Stimulated activated CD4-positive, alpha-beta T cell treated with anti-CD3 and anti-CD28 coated beads, TNF-alpha, amount 100 ng/mL, for 1 hour (primary cell): ENCODE measurements around the gene ARHGEF25.
"Not testable (repeated sequence)": the region's sequence is repeated elsewhere in the genome, so short reads cannot be mapped to it uniquely, and the experiment has no call there.

ENCODE experiments used
- DNase-seq, 3 donors: peaks; one replicate each; pipeline ENCODE4 v3.0.0-alpha.2; 2020; ENCODE audit warnings: low read depth in 3 of 3, low spot score in 1 of 3

Gene ARHGEF25

GRCh38 chr12:57584690-57585089 is 26.5 kb upstream of the ARHGEF25 start:
- no peak for DNase-seq

- no peak for DNase-seq
Measured at GRCh38 chr12:57585156-57585555, 26.1 kb upstream of the ARHGEF25 start.

DNA sequence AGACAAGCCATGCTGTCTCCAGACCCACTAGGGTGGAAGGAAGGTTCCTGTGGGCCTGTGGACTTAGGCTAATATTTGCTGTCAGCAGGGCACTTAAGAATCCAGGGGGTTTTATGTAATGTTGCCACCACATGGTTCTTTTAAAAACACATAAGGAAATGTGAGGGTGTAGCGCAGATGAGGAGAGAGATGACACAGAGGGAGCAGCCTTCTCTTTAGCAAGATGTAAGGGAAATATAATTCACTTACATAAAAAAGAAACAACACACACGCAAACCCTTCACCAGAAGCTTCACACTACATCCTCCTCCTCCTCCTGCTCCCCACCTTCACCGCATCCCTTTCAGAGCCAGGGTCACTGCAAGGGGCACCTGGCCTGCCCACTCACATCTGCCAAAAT is 25.1 kb upstream of the ARHGEF25 start:
- DNase-seq, result no peak

DNA sequence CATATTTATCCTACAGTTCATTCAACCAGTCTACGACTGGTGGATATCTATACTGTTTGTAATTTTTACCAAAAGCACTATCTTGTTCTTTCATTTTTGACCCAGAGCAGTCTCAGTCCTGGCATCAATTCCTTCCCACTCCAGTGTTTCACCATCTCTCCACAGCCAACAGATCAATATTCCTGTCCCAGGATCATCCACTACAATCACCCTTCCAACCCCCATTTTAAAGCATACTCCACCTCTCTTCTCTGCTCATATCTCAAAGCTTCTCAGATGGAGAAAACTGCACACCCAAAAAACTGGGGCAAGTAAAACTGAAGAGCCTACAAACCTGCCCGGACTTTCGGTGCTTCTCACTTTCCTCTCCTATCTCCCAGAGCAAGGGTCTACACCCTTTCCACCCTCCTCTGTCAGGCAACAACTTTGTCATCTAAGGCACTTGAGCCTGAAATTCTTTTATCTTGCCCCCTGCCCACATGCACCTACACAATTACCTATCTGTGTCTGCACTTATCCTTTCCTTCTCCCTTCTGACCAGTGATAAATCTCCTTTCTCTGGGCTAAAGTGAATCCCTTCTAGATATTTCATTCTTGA is 24.3 kb upstream of the ARHGEF25 start:
- no peak for DNase-seq

DNA sequence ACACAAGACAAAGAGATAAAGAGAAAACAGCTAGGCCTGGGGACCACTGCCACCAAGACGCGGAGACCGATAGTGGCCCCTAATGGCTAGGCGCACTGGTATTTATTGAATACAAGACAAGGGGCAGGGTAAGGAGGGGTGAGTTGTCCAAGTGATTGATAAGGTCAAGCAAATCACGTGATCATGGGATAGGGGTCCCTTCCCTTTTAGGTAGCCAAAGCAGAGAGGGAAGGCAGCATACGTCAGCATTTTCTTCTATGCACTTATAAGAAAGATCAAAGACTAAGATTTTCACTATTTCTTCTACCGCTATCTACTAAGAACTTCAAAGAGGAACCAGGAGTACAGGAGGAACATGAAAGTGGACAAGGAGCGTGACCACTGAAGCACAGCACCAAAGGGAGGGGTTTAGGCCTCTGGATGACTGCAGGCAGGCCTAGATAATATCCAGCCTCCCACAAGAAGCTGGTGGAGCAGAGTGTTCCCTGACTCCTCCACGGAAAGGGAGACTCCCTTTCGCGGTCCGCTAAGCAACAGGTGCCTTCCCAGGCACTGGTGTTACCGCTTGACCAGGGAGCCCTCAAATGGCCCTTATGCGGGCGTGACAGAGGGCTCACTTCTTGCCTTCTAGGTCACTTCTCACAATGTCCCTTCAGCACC is 22.2 kb upstream of the ARHGEF25 start:
- not testable (repeated sequence) for DNase-seq

DNA sequence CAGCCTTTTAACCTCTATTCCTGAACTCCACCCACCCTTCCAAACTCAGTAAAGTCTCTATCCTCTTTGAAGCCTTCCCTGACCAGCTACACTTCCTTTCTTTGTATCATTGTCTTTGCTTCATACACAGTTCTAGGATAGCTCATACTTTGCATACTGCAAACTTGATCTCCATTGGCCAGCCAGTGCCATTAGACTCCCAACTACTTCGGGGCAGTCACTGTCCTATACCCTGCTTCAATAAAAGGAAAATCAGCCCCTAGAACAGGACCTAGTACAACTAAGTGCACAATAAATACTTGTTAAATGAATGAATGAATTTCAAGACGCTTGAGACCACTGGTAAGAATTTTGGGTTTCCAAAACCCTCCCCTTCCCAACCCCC is 20.8 kb upstream of the ARHGEF25 start:
- DNase-seq, result no peak

- DNase-seq, result peak; percentile 42 to 62 (median 54)
Measured at GRCh38 chr12:57590864-57591781, 20.1 kb upstream of the ARHGEF25 start, which contains the start of gene PIP4K2C. Gene PIP4K2C, plus strand, starts transcription at chr12:57591192. Its CDS starts 98 bp downstream, at chr12:57591290.

DNA sequence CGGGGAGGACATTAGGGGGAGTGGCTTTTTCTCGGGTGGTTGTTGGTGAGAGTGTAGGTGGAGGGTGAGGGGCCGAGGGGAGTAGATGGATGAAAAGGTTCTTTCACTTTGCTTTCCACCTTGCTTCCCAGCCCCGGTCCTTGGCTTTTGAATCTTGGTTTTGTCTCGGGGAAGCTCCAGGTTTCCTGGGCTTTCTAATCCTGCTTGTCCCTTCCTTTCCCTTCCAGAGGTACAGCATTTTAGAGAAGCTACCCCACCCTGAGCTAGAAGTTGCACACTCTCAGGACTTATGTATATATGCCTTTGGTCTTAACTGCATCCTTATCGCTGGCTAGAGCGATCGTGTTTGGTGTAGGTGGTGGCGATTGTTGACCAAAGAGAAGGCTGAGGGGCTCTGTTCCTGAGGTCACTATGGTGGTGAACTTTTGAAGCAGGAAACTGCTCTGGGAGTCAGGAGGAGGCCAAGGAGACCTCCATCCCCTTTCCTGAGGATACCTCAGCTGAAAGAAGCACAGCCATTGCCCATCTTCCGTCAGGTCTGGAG is 19.4 kb upstream of the ARHGEF25 start:
- DNase-seq, result no peak

DNA sequence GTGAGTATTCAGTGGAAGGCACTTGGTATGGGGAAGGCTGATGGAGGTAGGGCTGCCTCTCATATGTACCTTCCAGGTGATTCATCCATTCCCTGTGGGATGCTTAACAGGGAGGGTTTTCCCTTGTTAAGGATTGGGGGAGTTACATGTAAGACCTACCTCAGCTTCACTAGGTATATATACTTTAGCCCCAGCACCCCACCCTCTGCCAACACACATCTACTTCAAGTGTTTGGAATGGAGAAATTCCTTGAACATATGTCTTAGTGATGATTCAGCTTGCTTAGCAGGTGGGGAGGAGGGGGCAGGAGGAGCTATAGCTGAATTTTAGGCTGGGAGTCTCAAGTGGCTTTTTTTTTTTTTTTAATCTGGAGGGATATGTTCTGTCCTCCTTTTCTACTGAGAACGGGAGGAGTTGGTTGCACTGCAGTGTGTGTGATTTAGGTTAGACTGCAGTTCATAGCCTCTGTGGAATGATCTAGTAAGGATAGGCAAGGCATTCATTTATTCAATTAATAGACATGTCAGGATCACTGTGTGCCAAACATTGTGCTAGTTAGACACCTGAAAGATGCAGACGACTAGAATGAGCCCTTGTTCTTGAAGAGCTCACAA is 18.6 kb upstream of the ARHGEF25 start:
- no peak for DNase-seq

- DNase-seq, result no peak
Measured at GRCh38 chr12:57593187-57593586, 18.0 kb upstream of the ARHGEF25 start.

- DNase-seq, result no peak
Measured at GRCh38 chr12:57600395-57600794, 10.8 kb upstream of the ARHGEF25 start.

DNA sequence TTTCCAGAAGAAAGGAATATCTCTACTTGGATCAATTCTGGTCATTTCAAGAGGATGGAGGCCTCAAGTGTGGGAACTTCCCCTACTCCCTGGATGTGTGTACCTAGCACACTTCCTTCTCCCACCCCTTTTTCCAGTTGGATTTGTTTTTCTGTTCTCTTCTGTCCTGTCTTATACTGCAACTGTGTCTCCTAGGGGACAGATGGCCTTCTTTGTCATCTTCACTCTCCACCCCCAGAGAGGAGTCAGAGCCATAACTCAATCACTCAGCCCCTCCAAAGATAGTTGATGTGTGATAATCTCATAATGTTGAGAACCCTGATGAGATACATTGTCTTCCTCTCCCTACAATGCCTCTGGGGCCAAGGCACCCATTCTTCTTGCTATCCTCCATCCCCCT is 8.7 kb upstream of the ARHGEF25 start:
- DNase-seq, result no peak

- DNase-seq, result no peak
Measured at GRCh38 chr12:57603324-57603723, 7.9 kb upstream of the ARHGEF25 start.

DNA sequence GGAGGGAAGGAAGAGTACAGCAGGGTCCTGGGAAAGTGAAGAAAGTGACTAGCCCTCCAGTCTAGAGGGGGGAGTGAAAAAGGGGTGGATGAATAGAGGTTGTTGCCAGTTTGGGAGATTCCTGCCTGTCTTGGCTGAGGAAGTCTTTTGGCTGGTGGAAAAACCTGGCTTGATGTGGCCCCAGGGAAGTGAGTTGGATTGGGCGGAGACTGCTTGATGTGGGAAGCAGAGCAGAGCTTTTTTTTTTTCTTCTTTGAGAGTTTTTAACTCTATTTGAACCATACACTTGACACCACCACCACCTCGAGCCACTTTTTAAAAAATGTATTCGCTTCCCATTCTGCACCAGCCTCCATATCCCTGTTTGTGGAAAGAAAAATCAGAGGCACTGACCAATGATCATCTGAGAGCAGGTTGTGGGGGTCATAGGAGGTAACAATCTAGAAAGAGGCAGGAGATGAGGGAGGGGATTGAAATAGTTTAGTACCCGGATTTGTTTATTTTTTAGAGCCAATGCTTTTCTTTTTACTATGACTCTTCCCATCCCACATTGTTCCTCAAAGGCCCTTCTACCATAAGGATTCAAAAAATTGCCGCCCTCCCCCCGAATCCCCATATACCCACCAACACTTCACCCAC is 7.3 kb upstream of the ARHGEF25 start:
- DNase-seq, result no peak

DNA sequence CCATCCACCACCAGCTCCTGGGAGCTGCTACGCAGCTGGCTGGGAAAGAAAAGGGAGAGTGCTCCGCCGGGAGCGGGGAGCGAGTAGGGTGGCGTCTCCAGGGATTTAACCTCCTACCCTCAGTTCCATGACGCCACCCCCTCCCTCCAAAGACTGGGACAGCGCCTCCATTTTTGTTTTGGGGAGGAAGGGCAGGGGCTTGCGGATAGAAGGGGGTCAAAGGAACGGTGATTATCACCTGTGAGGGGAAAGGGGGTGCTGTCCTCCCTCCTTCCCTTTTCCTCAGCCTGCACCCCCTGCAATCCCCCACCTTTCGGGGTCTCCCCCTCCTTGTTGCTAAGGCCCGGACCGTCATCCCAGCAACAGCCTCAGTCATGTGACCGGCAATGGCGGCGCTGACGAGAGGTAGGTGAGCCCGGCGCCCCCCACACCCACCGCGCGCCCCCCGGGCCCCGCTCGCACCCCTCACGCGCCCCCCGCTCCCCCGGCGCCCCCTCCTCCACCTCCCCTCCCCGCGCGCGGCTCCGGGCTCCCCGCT is 6.7 kb upstream of the ARHGEF25 start, which contains the start of gene DTX3:
DTX3 (plus strand) TSS at position 371 of the 538 bp plus-strand sequence. CDS start 1,694 bp downstream, outside the sequence.
- DNase-seq, result no peak

GRCh38 chr12:57604992-57605810 is 6.0 kb upstream of the ARHGEF25 start:
- DNase-seq, result no peak

- no peak for DNase-seq
Measured at GRCh38 chr12:57605811-57606311, 5.4 kb upstream of the ARHGEF25 start.

DNA sequence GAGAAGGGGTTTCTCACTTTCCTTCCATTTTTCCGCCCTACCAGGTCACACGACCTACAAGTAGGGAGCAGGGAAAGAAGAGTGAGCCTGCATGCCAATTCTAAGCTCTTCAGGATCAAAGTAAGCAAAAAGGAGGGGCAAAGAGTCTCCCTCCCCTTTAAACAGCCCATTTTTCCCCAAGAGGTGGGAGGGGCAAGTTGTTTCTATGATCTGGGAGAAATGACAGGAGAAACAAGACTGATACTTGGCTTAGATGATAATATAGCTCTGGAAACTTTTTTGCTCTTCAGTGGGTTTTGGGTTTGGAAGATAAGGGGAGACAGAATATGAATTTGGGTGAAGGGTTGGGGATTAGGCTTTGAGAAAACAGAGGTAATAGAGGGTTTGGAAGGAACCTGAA is 4.8 kb upstream of the ARHGEF25 start:
- no peak for DNase-seq

DNA sequence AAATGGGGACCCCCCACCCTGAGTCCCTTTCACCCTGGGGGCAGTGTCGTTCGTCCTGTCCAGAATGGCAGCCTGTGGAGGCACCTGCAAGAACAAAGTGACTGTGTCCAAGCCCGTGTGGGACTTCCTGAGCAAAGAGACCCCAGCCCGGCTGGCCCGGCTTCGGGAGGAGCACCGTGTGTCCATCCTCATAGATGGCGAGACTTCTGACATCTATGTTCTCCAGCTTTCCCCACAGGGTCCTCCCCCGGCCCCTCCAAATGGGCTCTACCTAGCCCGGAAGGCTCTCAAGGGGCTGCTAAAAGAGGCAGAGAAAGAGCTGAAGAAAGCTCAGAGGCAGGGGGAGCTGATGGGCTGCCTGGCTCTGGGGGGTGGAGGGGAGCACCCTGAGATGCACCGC is 4.4 kb upstream of the ARHGEF25 start:
- no peak for DNase-seq
